Fibroblast of skin of right biceps (primary cell): ENCODE measurements around the gene SKA3.

Experiments
- DNase-seq: peaks from one replicate; pipeline ENCODE4 v3.0.0-alpha.2; 2013

Gene SKA3

GRCh38 chr13:21109168-21109567 lies 67.2 kb downstream of the SKA3 start:
- DNase-seq: no peak

- peak; percentile 78 for DNase-seq
Measured at GRCh38 chr13:21106089-21106488, 70.3 kb downstream of the SKA3 start.

GRCh38 chr13:21104199-21105019 lies 71.9 kb downstream of the SKA3 start:
- no peak for DNase-seq
